GM19099 (cell line): ENCODE data around the gene TFRC.

ENCODE experiments used
- POLR2A ChIP-seq: IDR thresholded peaks from 3 replicates; pipeline ENCODE4 v1.6.1; 2011; ENCODE audit warnings: low read depth; ENCODE audit not compliant: insufficient read length; ENCODE audit errors: extremely low read depth

Gene TFRC

DNA sequence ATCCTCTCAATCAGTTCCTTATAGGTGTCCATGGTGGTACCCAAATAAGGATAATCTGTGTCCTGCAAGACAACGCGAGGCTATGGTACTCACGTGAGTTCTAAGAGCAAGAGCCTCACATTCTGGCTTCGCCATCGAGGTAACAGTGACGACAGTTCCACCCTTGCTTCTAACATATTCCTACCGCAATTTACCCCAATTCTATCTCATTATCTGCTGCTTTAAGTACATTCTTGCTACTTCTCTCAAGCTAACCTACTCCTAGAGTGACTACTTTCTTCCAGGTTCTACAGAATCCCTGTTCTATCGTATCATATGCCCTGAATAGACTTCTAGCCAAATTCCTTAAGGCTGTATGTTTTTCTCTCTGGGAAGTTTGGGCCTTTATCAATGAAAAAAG lies 26.6 kb downstream of the TFRC start:
- no peak for TF ChIP-seq POLR2A

- TF ChIP-seq POLR2A = no peak
These were observed 27.2 kb downstream of the TFRC start for GRCh38 chr3:196054661-196055060.

- TF ChIP-seq POLR2A = no peak
These were observed 28.4 kb downstream of the TFRC start for GRCh38 chr3:196053487-196053886.

- no peak for TF ChIP-seq POLR2A
These were observed 30.4 kb downstream of the TFRC start for GRCh38 chr3:196051282-196052076.

- no peak for TF ChIP-seq POLR2A
These were observed 31.3 kb downstream of the TFRC start for GRCh38 chr3:196050597-196050996.

DNA sequence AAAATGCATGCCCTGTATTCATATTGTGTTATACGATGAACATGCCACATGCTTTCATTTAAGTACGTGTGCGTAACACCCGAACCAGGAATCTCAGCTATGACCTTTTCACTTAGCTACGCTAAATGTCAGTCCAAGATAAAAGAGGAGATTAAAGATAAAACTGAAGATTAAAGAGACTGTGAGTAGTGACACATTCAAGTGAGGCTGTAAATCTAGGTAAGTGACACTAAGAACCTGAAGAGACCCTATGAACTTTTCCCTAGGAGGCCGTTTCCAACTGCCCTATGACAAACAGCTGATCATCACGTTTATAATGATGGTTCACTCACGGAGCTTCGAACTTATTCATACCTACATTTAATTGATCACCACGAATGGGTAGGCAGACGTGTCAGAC lies 32.2 kb downstream of the TFRC start:
- TF ChIP-seq POLR2A = no peak

- no peak for TF ChIP-seq POLR2A
These were observed 32.8 kb downstream of the TFRC start for GRCh38 chr3:196048922-196049598.

GRCh38 chr3:196047391-196048030 lies 34.4 kb downstream of the TFRC start:
- no peak for TF ChIP-seq POLR2A

- no peak for TF ChIP-seq POLR2A
These were observed 37.4 kb downstream of the TFRC start for GRCh38 chr3:196044513-196044912.

- TF ChIP-seq POLR2A = no peak
These were observed 39.2 kb downstream of the TFRC start for GRCh38 chr3:196042673-196043072.

DNA sequence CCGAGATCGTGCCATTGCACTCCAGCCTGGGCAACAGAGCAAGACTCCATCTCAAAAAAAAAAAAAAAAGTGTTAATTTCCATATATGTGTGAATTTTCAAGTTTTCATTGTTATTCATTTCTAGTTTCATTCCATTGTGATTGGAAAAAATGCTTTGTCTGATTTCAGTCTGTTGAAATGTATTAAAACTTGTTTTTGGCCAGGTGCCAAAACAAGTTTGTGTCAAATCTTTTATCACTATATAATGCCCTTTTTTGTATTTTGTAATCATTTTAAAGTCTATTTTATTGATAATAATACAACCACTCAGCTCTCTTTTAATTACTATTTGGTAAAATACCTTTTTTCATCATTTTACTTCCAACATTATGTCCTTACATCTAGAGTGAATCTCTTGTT lies 42.5 kb downstream of the TFRC start:
- no peak for TF ChIP-seq POLR2A

DNA sequence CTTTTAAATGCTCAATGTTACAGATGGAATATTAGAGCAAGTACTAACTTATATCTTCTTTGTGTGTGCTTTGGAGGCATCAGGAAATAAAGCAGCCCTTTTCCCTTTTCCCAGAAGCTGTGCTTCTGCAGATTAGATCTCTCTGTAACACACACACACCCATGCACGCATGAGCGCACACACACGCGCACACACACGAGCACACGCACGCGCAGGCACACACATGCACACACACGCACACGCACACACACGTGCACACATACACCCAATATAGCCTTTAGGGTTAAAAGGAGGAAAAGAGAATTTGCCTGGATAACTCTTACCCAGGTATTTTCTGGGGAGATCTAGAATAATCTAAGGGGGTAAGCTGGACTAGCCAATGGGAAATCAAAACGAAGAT lies 56.9 kb downstream of the TFRC start:
- TF ChIP-seq POLR2A = no peak

DNA sequence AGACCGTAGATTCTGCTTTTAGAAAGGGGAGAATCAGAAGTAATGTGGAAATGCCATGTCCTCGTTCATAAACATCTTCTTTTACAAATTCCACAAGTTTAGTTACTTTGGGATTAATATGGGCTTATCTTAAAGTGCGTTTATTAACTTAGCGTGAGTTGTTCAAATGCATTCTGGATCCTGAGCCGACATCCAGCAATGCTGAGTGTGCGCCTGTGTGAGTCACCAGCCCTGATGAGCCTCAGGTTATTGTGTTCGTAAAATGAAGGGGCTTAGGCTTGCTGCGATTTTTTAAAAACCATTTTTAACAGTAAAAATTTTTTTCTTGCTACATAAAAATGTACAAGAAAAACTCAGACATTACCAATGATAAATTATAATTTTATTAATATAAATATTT lies 57.9 kb downstream of the TFRC start:
- no peak for TF ChIP-seq POLR2A

DNA sequence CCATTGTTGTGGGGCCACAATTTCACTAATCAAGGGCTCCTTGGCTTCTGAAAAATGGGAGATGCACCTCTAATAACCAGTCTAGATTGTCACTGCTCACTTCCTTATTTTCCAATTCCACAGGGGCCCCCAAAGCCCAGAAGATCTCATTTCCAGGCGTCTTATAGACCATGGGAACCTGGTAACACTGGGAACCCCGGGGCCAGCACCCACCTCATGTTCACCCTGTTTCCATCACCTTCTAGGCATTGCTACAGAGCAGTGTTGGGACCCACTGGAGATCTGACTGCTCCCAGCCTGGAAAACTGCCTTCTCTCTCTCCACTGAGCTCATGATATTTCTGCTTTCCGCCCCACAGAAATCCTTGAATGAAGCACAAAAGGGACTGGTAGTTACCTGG lies 61.5 kb downstream of the TFRC start:
- no peak for TF ChIP-seq POLR2A

GRCh38 chr3:196016485-196016884 lies 65.4 kb downstream of the TFRC start:
- TF ChIP-seq POLR2A = no peak

DNA sequence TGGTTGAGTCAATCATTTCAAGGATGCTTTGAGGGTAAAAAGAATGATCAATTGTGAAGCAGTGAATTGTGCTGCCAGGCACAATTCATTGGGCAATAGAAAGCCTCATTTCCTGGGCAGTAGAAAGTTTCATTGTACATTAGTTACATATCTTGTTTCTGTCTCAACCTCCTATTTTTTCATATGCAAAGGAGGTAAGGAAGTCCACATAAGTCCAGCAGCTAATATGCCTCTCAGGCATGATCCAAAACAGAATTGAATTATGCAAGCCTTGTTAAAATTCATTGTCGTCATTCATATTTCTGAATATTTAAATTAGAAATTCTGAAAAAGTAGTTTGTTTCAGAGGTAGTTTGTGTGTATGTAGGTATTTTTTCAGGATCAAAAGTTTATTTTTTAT lies 65.8 kb downstream of the TFRC start:
- no peak for TF ChIP-seq POLR2A
